Keratinocyte (primary cell): Measurements from ENCODE around the gene HMCN2.

Source experiments
- CTCF ChIP-seq, 3 experiments: IDR thresholded peaks in 1 of 3; conservative IDR thresholded peaks in 1 of 3; optimal IDR thresholded peaks in 1 of 3; 2 replicates in 2 of 3; 3 replicates in 1 of 3; pipeline versions ENCODE3 to v1.5.1; 2011; ENCODE audit warnings: low read length in 3 of 3, mild to moderate bottlenecking in 3 of 3, moderate library complexity in 2 of 3, control low read depth in 1 of 3, inconsistent platforms in 1 of 3; ENCODE audit not compliant: insufficient read depth in 2 of 3; ENCODE audit errors: extremely low read depth in 1 of 3
- EZH2 ChIP-seq: IDR thresholded peaks from one replicate; pipeline ENCODE4 v1.6.1; 2012; ENCODE audit warnings: inconsistent platforms, mild to moderate bottlenecking, low read length, moderate library complexity

GRCh38 chr9:130398487-130399240 lies 133.1 kb downstream of the HMCN2 start:
- TF ChIP-seq EZH2 (no peak), CTCF (optimal IDR thresholded peaks at IDR 0.05 in 1 of 3, IDR thresholded peaks at IDR 0.05 in 1 of 3, conservative IDR thresholded peaks at IDR 0.05 in 1 of 3; ENCODE audit: extremely low read depth in 1 of 3, insufficient read depth in 2 of 3, low read length in 3 of 3) (no peak)
